ENCODE results near the gene ANKS1B.

DNA sequence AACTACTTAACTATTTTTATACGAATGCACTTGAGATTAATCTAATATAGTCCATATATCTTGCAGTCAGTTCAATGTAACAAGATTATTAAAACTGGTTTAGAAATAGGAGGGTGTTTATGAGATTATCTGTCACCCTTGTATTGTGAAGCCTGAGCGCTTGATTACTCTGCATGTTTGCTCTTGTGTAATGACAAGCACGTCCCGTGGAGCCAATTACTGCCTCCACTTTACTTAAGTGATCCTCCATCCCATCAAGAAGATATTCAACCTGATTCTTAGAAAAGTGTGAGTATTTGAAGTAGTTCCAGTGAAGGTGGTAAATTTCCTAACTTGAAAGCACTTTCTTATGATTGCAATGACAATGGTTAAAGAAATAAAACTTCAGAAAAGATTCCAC is 752.4 kb downstream of the ANKS1B start:
- TF ChIP-seq, protein P1, sequence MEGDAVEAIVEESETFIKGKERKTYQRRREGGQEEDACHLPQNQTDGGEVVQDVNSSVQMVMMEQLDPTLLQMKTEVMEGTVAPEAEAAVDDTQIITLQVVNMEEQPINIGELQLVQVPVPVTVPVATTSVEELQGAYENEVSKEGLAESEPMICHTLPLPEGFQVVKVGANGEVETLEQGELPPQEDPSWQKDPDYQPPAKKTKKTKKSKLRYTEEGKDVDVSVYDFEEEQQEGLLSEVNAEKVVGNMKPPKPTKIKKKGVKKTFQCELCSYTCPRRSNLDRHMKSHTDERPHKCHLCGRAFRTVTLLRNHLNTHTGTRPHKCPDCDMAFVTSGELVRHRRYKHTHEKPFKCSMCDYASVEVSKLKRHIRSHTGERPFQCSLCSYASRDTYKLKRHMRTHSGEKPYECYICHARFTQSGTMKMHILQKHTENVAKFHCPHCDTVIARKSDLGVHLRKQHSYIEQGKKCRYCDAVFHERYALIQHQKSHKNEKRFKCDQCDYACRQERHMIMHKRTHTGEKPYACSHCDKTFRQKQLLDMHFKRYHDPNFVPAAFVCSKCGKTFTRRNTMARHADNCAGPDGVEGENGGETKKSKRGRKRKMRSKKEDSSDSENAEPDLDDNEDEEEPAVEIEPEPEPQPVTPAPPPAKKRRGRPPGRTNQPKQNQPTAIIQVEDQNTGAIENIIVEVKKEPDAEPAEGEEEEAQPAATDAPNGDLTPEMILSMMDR (tag by site-specific recombination; IDR thresholded peaks at IDR 0.05): no peak
- TF ChIP-seq KLF1 (tag by site-specific recombination; IDR thresholded peaks at IDR 0.05): no peak
- no peak for TF ChIP-seq ZFP41 (tag by site-specific recombination; IDR thresholded peaks at IDR 0.05; ENCODE audit: borderline replicate concordance)

Data from HEK293 (cell line).